GM23338 (cell line): Measurements from ENCODE around the gene FGD4. TPM values are rescaled to one million over a fixed set of nuclear protein-coding genes. Genes with fewer than 3 reads are reported as not detected.

ENCODE experiments used
- ATAC-seq: fragments of 200-7000 bp; cut with Tn5 transposase; 3 replicates; pipeline ENCODE4 v1.9.1; 2020
- DNase-seq: peaks from one replicate; pipeline ENCODE4 v3.0.0-alpha.2; 2015; ENCODE audit warnings: low spot score
- H2AFZ ChIP-seq: fragments of 200-600 bp; sonication (generic); 2 replicates; pipeline ENCODE4 v1.8.0; 2016; ENCODE audit warnings: antibody characterized with exemption, mild to moderate bottlenecking, moderate library complexity
- H3F3A ChIP-seq: fragments of 200-600 bp; sonication (generic); replicated peaks from 2 replicates; pipeline ENCODE4 v1.8.0; 2017; ENCODE audit warnings: antibody characterized with exemption, mixed run types, low read depth
- H3K27ac ChIP-seq: fragments of 200-600 bp; sonication (generic); 2 replicates; pipeline ENCODE4 v1.6.1; 2016; ENCODE audit warnings: low read depth
- H3K27me3 ChIP-seq: fragments of 200-600 bp; sonication (generic); 2 replicates; pipeline ENCODE4 v1.8.0; 2016; ENCODE audit warnings: mild to moderate bottlenecking, mixed run types, moderate library complexity; ENCODE audit not compliant: insufficient read depth
- H3K36me3 ChIP-seq: fragments of 200-600 bp; sonication (generic); 2 replicates; pipeline ENCODE4 v1.8.0; 2016; ENCODE audit warnings: mild to moderate bottlenecking; ENCODE audit not compliant: insufficient read depth
- H3K4me1 ChIP-seq: fragments of 200-600 bp; sonication (generic); 2 replicates; pipeline ENCODE4 v1.8.0; 2016; ENCODE audit warnings: mild to moderate bottlenecking, moderate library complexity; ENCODE audit not compliant: insufficient read depth
- H3K4me2 ChIP-seq: fragments of 200-600 bp; sonication (generic); 2 replicates; pipeline ENCODE4 v1.7.1; 2017; ENCODE audit warnings: mixed run types
- H3K4me3 ChIP-seq: fragments of 200-600 bp; sonication (generic); 2 replicates; pipeline ENCODE4 v1.6.1; 2016; ENCODE audit warnings: mixed run types
- H3K79me2 ChIP-seq: fragments of 200-600 bp; sonication (generic); replicated peaks from 2 replicates; pipeline ENCODE4 v1.8.0; 2017; ENCODE audit warnings: mild to moderate bottlenecking; ENCODE audit not compliant: insufficient read depth
- H3K9me2 ChIP-seq: fragments of 200-600 bp; sonication (generic); 2 replicates; pipeline ENCODE4 v1.8.0; 2017; ENCODE audit not compliant: insufficient read depth
- H4K20me1 ChIP-seq: fragments of 200-600 bp; sonication (generic); replicated peaks from 2 replicates; pipeline ENCODE4 v1.8.0; 2017; ENCODE audit warnings: mild to moderate bottlenecking; ENCODE audit not compliant: insufficient read depth
- H3K27ac Mint-ChIP-seq: 2 replicates; pipeline ENCODE4 v1.8.0; 2020; ENCODE audit warnings: inconsistent platforms, mild to moderate bottlenecking, moderate library complexity, mixed read lengths
- H3K27me3 Mint-ChIP-seq: 3 replicates; pipeline ENCODE4 v1.8.0; 2022; ENCODE audit warnings: low read depth, mild to moderate bottlenecking, moderate library complexity, mixed read lengths, inconsistent platforms; ENCODE audit not compliant: insufficient read depth, poor library complexity
- H3K36me3 Mint-ChIP-seq: 3 replicates; pipeline ENCODE4 v1.8.0; 2021; ENCODE audit warnings: low read depth, mild to moderate bottlenecking, inconsistent platforms, moderate library complexity, mixed read lengths
- H3K4me1 Mint-ChIP-seq: 3 replicates; pipeline ENCODE4 v1.8.0; 2020; ENCODE audit warnings: mild to moderate bottlenecking, inconsistent platforms, mixed read lengths
- H3K4me3 Mint-ChIP-seq: 3 replicates; pipeline ENCODE4 v1.8.0; 2021; ENCODE audit warnings: moderate library complexity, mild to moderate bottlenecking, inconsistent platforms, mixed read lengths
- H3K9me3 Mint-ChIP-seq: 3 replicates; pipeline ENCODE4 v1.8.0; 2020; ENCODE audit warnings: moderate library complexity, mild to moderate bottlenecking, inconsistent platforms, mixed read lengths
- CREB1 ChIP-seq: fragments of 250-450 bp; sonication (Bioruptor Pico); IDR thresholded peaks from 2 replicates; pipeline ENCODE4 v1.5.0; 2020; ENCODE audit warnings: low read depth, mild to moderate bottlenecking, moderate library complexity
- CTCF ChIP-seq, 2 experiments: fragments of 200-600 bp in 1 of 2; sonication (generic) in 1 of 2; conservative IDR thresholded peaks; 2 replicates each; pipeline versions ENCODE4 v1.5.1 to v1.6.1; 2016 to 2017; ENCODE audit warnings: antibody characterized with exemption in 2 of 2, low read depth in 2 of 2, mild to moderate bottlenecking in 2 of 2, moderate library complexity in 1 of 2
- EZH2 ChIP-seq: fragments of 200-600 bp; sonication (generic); IDR thresholded peaks from one replicate; pipeline ENCODE4 v1.8.0; 2017; ENCODE audit warnings: antibody characterized with exemption, mild to moderate bottlenecking, low read depth; ENCODE audit not compliant: unreplicated experiment
- JUNB ChIP-seq: IDR thresholded peaks from one replicate; pipeline ENCODE4 v1.6.1; 2016; ENCODE audit warnings: antibody characterized with exemption; ENCODE audit not compliant: unreplicated experiment
- NANOG ChIP-seq: IDR thresholded peaks from 2 replicates; pipeline ENCODE4 v1.6.1; 2016; ENCODE audit warnings: antibody characterized with exemption, borderline replicate concordance
- POLR2AphosphoS5 ChIP-seq: IDR thresholded peaks from 2 replicates; pipeline ENCODE4 v1.6.1; 2016; ENCODE audit warnings: antibody characterized with exemption, low read depth
- STAT1 ChIP-seq: IDR thresholded peaks from one replicate; pipeline ENCODE4 v1.6.1; 2016; ENCODE audit warnings: antibody characterized with exemption; ENCODE audit not compliant: unreplicated experiment
- ZNF114 ChIP-seq: fragments of 250-450 bp; sonication (Bioruptor Pico); IDR thresholded peaks from 2 replicates; pipeline ENCODE4 v1.5.0; 2020; ENCODE audit warnings: mild to moderate bottlenecking, moderate library complexity
- ZNF331 ChIP-seq: fragments of 250-450 bp; sonication (Bioruptor Pico); IDR thresholded peaks from 2 replicates; pipeline ENCODE4 v1.5.0; 2020; ENCODE audit warnings: low read depth, mild to moderate bottlenecking, moderate library complexity
- ZNF462 ChIP-seq: fragments of 250-450 bp; sonication (Bioruptor Pico); IDR thresholded peaks from 2 replicates; pipeline ENCODE4 v1.5.0; 2020; ENCODE audit warnings: mild to moderate bottlenecking, moderate library complexity
- polyA plus RNA-seq: library from polyadenylated mRNA; unstranded; fragments of >200 nt; fragmentation: Nextera tagmentation; extraction: Ambion mirVana; gene quantifications from 2 replicates; pipeline ENCODE4 v1.2.1, GENCODE V29; 2016
- total RNA-seq: library from RNA; depleted of rRNA; stranded (reverse); fragments of >200 nt; shearing (Covaris generic); gene quantifications from 2 replicates; pipeline ENCODE4 v1.2.3, GENCODE V29; 2014
- TF ChIP-seq, protein P1 (sequence below): IDR thresholded peaks from 2 replicates; pipeline ENCODE4 v1.6.1; 2016; ENCODE audit warnings: antibody characterized with exemption
- TF ChIP-seq, protein P2 (sequence below): IDR thresholded peaks from one replicate; pipeline ENCODE4 v1.6.1; 2018; ENCODE audit warnings: antibody characterized with exemption; ENCODE audit not compliant: unreplicated experiment

Gene FGD4
- total and polyA plus RNA-seq, 2 experiments from 2014 or later, result 24.3 to 54.3 TPM

- no peak for TF ChIP-seq ZNF462 (CRISPR knock-in tag)
- no peak for TF ChIP-seq JUNB
- TF ChIP-seq, protein P1, sequence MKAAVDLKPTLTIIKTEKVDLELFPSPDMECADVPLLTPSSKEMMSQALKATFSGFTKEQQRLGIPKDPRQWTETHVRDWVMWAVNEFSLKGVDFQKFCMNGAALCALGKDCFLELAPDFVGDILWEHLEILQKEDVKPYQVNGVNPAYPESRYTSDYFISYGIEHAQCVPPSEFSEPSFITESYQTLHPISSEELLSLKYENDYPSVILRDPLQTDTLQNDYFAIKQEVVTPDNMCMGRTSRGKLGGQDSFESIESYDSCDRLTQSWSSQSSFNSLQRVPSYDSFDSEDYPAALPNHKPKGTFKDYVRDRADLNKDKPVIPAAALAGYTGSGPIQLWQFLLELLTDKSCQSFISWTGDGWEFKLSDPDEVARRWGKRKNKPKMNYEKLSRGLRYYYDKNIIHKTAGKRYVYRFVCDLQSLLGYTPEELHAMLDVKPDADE, result no peak
- TF ChIP-seq EZH2, result no peak
- no peak for TF ChIP-seq ZNF331 (CRISPR knock-in tag)
- TF ChIP-seq POLR2AphosphoS5, result no peak
- TF ChIP-seq ZNF114 (CRISPR knock-in tag), result no peak
Measured at GRCh38 chr12:32367381-32367780, 32.0 kb upstream of the FGD4 start (continued).

GRCh38 chr12:32369202-32369601 lies 30.2 kb upstream of the FGD4 start:
- Histone ChIP-seq H3K27me3 (no peaks in the 10 kb centered on the region), H3K27ac (no peak overlapping the region), H3K79me2 (no peaks in the 10 kb centered on the region), H3F3A (0 out of 2 replicates have a peak, but pooled peaks cover 4% of the 10 kb centered on the region), H3K36me3 (no peaks in the 10 kb centered on the region), H3K4me3 (no peak overlapping the region), H3K9me2 (no peaks in the 10 kb centered on the region), H3K4me2 (no peak overlapping the region), H3K4me1 (no peaks in the 10 kb centered on the region), H2AFZ (no peak overlapping the region), H4K20me1 (no peaks in the 10 kb centered on the region)
- Mint-ChIP-seq H3K4me3 (no peak overlapping the region), H3K9me3 (no peaks in the 10 kb centered on the region), H3K4me1 (peaks cover 13% of the 10 kb centered on the region), H3K27ac (no peak overlapping the region), H3K36me3 (no peaks in the 10 kb centered on the region), H3K27me3 (peaks cover 2% of the 10 kb centered on the region)
- DNase-seq (no peak), ATAC-seq (no peak)
- TF ChIP-seq EZH2, result no peak
- no peak for TF ChIP-seq POLR2AphosphoS5
- TF ChIP-seq CTCF (conservative IDR thresholded peaks at IDR 0.05; ENCODE audit: low read depth in 2 of 2), result no peak
- TF ChIP-seq CREB1 (CRISPR knock-in tag), result no peak
- TF ChIP-seq NANOG, result no peak
- TF ChIP-seq, protein P1, result no peak
- TF ChIP-seq STAT1, result no peak
- TF ChIP-seq, protein P2, sequence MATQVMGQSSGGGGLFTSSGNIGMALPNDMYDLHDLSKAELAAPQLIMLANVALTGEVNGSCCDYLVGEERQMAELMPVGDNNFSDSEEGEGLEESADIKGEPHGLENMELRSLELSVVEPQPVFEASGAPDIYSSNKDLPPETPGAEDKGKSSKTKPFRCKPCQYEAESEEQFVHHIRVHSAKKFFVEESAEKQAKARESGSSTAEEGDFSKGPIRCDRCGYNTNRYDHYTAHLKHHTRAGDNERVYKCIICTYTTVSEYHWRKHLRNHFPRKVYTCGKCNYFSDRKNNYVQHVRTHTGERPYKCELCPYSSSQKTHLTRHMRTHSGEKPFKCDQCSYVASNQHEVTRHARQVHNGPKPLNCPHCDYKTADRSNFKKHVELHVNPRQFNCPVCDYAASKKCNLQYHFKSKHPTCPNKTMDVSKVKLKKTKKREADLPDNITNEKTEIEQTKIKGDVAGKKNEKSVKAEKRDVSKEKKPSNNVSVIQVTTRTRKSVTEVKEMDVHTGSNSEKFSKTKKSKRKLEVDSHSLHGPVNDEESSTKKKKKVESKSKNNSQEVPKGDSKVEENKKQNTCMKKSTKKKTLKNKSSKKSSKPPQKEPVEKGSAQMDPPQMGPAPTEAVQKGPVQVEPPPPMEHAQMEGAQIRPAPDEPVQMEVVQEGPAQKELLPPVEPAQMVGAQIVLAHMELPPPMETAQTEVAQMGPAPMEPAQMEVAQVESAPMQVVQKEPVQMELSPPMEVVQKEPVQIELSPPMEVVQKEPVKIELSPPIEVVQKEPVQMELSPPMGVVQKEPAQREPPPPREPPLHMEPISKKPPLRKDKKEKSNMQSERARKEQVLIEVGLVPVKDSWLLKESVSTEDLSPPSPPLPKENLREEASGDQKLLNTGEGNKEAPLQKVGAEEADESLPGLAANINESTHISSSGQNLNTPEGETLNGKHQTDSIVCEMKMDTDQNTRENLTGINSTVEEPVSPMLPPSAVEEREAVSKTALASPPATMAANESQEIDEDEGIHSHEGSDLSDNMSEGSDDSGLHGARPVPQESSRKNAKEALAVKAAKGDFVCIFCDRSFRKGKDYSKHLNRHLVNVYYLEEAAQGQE, result no peak
